Mucosa of rectum (tissue), 2 donors: ENCODE results near the gene RPL29.

Experiments used
- H3K27ac ChIP-seq, 2 donors: one replicate each; pipeline ENCODE4 v1.7.0; 2013; ENCODE audit warnings: inconsistent platforms in 2 of 2, low read depth in 2 of 2, low read length in 2 of 2
- H3K27me3 ChIP-seq, 2 donors: one replicate each; pipeline ENCODE4 v1.7.0; 2013; ENCODE audit warnings: low read length in 2 of 2; ENCODE audit not compliant: control insufficient read depth in 2 of 2, insufficient read depth in 2 of 2
- H3K36me3 ChIP-seq, 2 donors: one replicate each; pipeline ENCODE4 v1.7.0; 2013; ENCODE audit warnings: low read length in 2 of 2; ENCODE audit not compliant: control insufficient read depth in 2 of 2, insufficient read depth in 2 of 2
- H3K4me1 ChIP-seq, 2 donors: one replicate each; pipeline ENCODE4 v1.7.0; 2013; ENCODE audit warnings: low read length in 2 of 2, mild to moderate bottlenecking in 1 of 2; ENCODE audit not compliant: control insufficient read depth in 2 of 2, insufficient read depth in 2 of 2
- H3K4me3 ChIP-seq, 2 donors: one replicate each; pipeline ENCODE4 v1.7.0; 2013; ENCODE audit warnings: low read length in 2 of 2
- H3K9ac ChIP-seq, 2 donors: one replicate each; pipeline ENCODE4 v1.7.0; 2013; ENCODE audit warnings: low read length in 2 of 2, low read depth in 1 of 2, mild to moderate bottlenecking in 1 of 2
- H3K9me3 ChIP-seq, 2 donors: one replicate each; pipeline ENCODE4 v1.7.0; 2013; ENCODE audit warnings: low read length in 2 of 2; ENCODE audit not compliant: control insufficient read depth in 2 of 2
- donor health status: healthy.
- donor health status: Normal muscosa, but diverticular disease.

The RPL29 gene

DNA sequence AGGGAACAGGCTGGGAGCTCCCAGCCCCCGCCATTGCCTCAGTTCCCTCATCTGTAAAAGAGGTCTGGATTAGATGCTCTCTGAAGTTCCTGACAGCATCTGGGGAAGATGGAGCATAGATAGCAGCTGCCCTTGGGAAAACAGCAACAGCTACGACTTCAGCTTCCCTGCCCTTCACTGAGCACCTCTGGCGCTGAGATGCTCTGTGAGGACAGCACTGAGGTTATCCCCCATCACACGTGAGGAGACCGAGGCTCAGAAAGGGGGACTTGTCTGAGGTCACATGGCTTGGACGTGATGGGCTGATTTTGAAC lies 11.1 kb upstream of the RPL29 start:
- peaks cover 0 to 3% of the 10 kb centered on the region in 2 donors for H3K4me1 ChIP-seq
- H3K4me3 ChIP-seq: no peak overlapping the region
- H3K36me3 ChIP-seq: no peaks in the 10 kb centered on the region
- no peak overlapping the region for H3K9ac ChIP-seq
- H3K27ac ChIP-seq: no peak overlapping the region
- H3K27me3 ChIP-seq: no peaks in the 10 kb centered on the region
- H3K9me3 ChIP-seq: no peaks in the 10 kb centered on the region

DNA sequence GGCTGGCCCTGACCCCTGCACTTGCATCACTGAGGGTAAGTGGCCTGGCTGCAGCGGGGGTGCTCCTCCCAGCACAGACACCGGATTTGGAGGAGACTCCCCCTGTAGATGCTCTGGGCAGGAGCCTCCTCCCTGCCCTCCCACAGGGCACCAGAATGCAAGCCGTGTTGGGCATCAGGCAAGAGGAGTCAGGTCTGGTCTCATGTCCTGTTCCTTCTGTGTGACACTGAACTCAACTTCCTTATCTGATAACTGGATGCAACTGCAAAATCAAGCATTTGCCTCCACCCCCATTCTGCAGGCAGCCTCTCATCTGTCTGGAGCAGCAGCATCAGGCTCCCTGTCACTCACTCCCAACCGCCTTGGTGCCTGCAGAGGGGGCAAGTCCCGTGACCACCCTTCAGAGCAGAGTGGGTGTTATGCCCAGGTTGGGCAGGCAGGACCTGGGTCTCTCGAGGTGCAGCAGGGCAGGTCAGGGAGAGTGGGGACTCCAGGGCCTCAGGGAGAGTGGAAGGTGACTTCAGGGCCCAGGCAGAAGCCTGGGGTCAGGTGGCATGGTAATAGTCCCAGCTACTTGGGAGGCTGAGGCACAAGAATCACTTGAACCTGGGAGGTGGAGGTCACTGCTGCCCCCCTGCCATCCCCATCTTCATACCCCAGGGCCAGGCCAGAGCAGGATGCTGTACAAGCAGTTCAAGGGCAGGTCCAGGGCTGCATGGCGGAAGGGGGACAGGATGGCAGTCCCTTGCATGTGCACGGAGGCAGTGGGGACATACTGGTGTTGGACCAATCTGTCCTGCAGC lies 10.5 kb upstream of the RPL29 start:
- Histone ChIP-seq H3K9ac (no peak overlapping the region), H3K4me1 (peaks cover 2 to 7% of the 10 kb centered on the region in 2 donors), H3K9me3 (no peaks in the 10 kb centered on the region), H3K36me3 (no peaks in the 10 kb centered on the region), H3K27me3 (no peaks in the 10 kb centered on the region), H3K27ac (no peak overlapping the region), H3K4me3 (no peak overlapping the region)

DNA sequence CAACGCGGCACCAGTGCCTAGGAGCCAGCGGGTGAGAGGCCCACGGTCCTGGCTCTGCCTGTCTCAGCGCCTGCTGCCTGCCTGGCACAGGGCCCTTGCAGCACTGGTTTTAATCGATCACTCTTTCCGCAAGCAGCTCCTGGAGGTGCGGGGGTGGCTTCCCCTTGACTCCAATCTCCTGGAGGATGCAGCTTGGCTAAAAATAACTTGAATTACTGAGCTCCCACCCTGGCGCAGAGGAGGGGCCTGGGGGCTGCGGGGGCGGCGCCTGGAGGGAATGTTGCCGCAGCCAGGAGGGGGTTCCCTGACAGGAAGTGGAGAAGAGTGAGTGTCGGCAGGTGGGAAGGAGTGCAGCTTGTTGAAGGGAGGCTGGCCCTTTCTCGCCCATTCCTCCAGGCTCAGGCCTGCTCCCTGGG lies 9.9 kb upstream of the RPL29 start:
- no peak overlapping the region for H3K27ac ChIP-seq
- H3K4me1 ChIP-seq: peaks cover 2 to 7% of the 10 kb centered on the region in 2 donors
- no peak overlapping the region for H3K4me3 ChIP-seq
- H3K36me3 ChIP-seq: no peaks in the 10 kb centered on the region
- H3K9me3 ChIP-seq: no peaks in the 10 kb centered on the region
- H3K27me3 ChIP-seq: no peaks in the 10 kb centered on the region
- H3K9ac ChIP-seq: no peak overlapping the region

DNA sequence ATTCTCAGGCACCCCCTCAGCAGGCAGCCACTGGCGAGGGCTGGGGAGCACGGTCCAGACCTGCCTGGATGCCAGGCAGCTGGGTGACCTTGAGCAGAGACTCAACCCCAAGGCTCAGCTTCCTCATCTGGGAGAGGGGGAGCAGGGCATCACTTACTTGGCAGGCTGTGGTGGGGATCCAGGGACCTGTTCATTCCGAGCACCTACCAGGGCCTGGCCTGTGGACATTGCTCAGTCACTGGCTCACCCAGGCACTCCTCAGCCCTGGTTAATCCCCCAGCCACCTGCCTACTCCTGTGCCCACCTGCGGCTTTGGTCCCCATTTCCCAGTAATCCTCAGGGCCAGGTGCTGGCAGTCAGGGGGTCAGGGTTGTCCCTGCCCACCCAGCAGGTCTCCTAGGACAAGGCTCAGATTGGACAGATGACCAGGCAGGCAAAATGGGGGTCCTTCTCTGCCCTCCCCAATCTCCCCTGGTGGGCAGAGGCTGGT lies 9.3 kb upstream of the RPL29 start:
- Histone ChIP-seq H3K9ac (no peak overlapping the region), H3K4me1 (peaks cover 2 to 7% of the 10 kb centered on the region in 2 donors), H3K27me3 (no peaks in the 10 kb centered on the region), H3K36me3 (no peaks in the 10 kb centered on the region), H3K27ac (no peak overlapping the region), H3K4me3 (no peak overlapping the region), H3K9me3 (no peaks in the 10 kb centered on the region)

DNA sequence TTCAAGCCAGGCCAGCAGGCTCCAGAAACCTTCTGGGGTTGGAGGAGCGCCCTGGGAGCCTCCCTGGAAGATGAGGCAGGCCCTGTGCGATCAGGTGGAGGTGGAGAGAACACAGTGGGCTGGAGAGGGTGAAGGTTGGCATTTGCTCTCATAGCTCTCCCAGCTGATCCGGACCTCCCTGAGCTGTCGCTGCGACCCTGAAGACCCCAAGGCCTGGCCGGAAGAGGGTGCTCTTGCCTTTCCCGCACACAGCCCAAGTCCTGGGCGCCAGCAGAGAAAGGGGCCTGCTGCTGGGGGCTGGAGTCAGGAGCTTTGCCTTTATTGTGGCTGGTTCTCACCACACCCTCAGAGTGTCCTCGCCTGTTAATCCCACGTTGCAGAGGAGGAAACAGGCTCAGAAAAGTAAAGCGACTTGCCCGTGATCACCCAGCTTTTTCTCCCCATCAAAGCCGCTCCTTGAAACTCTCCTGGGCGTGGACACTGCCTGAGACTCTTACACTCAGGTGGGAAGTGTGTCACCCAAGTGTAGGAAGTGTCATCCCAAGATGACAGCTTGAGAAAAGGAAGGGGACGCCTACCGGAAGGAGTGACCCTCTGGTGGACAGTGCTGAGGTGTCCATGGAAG lies 8.6 kb upstream of the RPL29 start:
- H3K4me3 ChIP-seq: no peak overlapping the region
- no peak overlapping the region for H3K9ac ChIP-seq
- no peak overlapping the region for H3K27ac ChIP-seq
- H3K4me1 ChIP-seq: peaks cover 2 to 7% of the 10 kb centered on the region in 2 donors
- no peaks in the 10 kb centered on the region for H3K27me3 ChIP-seq
- no peaks in the 10 kb centered on the region for H3K36me3 ChIP-seq
- no peaks in the 10 kb centered on the region for H3K9me3 ChIP-seq

DNA sequence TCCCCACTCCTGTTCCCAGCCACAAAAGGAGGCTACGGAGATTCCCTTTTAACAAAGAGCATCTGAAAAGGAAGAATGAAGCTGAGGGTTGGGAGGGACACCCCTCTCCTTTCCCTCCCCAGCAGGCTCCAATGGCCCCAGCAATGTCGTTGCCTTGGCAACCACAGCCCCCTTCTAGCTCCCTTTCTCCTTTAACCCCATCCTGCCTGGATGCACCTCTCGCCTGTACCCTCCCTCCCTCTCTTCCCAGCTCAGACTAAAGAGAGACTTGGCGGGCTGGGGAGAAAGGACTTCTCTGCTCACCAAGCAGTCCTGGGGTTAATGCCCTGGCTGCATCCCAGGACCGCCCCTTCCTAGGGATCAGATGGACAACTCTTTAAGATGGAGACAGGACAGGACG lies 7.1 kb upstream of the RPL29 start:
- H3K27ac ChIP-seq: no peak overlapping the region
- no peaks in the 10 kb centered on the region for H3K27me3 ChIP-seq
- peaks cover 2 to 7% of the 10 kb centered on the region in 2 donors for H3K4me1 ChIP-seq
- H3K9ac ChIP-seq: no peak overlapping the region
- no peaks in the 10 kb centered on the region for H3K36me3 ChIP-seq
- H3K4me3 ChIP-seq: no peak overlapping the region
- H3K9me3 ChIP-seq: no peaks in the 10 kb centered on the region

DNA sequence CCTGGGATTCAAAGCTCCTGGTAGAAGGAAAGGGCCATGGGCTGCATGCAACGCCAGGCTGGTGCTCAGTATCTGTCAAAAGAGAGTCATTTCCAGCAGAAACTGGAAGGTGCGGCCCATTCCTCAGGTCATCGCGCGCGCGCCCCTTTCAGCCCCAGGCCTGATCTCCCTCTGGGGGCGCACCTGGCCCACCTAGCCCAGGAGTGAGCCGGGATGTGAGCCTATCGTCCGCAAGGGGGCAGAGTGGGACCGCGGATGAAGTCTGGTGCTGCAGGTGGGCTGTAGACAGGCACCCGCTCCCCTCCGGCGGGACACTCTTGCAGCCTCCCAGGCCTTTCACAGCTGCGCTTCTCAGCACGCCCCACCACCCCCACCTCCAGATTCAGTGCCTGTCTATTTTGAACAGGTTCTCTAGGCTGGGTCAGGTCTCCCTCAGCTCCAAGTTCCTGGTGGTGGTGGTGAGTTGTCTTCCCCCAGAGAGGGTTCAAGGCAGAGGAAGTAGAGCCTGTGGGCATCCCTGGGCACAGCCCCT lies 5.8 kb upstream of the RPL29 start:
- H3K36me3 ChIP-seq: no peaks in the 10 kb centered on the region
- H3K27ac ChIP-seq: no peak overlapping the region
- peaks cover 2 to 7% of the 10 kb centered on the region in 2 donors for H3K4me1 ChIP-seq
- no peaks in the 10 kb centered on the region for H3K9me3 ChIP-seq
- no peak overlapping the region for H3K4me3 ChIP-seq
- no peak overlapping the region for H3K9ac ChIP-seq
- H3K27me3 ChIP-seq: no peaks in the 10 kb centered on the region

DNA sequence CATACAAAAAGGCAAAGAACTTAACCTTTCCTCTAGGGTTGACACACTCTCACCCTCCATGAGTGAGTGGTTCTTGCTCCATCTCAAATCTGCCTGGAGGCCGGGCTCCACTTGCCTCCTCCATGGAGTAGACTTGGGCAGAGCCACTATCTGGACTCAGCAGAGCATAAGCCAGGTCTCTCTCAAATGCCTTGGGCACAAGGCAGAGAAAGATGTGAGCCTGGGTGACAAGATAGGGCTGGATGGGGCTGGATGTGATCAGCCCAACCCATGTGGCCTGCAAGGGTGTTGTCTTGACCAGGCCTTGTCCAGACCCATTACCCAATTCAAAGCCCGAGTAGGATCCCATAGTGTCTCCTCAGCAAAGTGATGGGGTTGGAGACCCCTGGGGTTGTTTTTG lies 4.2 kb upstream of the RPL29 start:
- Histone ChIP-seq H3K4me1 (peaks cover 6 to 8% of the 10 kb centered on the region in 2 donors), H3K27me3 (no peaks in the 10 kb centered on the region), H3K4me3 (no peak overlapping the region), H3K36me3 (peaks cover 0 to under 1% of the 10 kb centered on the region in 2 donors), H3K9ac (no peak overlapping the region), H3K27ac (no peak overlapping the region), H3K9me3 (no peaks in the 10 kb centered on the region)

DNA sequence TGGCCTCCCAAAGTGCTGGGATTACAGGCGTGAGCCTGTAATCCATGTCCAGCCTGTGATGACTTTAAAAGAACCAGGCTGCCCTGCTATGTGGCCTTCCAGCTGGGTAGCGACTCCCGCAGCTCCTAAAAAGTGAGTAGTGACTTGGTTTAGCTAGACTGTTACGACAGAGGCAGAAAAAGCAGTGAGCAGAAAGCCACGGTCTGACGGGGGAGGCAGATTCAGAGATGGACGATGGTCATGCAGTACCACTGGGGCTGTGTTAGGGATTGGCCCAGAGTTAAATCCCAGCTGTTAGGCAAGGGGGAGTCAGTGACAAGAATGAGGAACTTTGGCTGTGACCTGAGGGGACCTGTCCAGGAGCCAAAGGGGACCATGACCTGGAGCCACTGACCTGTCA lies 3.1 kb upstream of the RPL29 start:
- no peak overlapping the region for H3K27ac ChIP-seq

DNA sequence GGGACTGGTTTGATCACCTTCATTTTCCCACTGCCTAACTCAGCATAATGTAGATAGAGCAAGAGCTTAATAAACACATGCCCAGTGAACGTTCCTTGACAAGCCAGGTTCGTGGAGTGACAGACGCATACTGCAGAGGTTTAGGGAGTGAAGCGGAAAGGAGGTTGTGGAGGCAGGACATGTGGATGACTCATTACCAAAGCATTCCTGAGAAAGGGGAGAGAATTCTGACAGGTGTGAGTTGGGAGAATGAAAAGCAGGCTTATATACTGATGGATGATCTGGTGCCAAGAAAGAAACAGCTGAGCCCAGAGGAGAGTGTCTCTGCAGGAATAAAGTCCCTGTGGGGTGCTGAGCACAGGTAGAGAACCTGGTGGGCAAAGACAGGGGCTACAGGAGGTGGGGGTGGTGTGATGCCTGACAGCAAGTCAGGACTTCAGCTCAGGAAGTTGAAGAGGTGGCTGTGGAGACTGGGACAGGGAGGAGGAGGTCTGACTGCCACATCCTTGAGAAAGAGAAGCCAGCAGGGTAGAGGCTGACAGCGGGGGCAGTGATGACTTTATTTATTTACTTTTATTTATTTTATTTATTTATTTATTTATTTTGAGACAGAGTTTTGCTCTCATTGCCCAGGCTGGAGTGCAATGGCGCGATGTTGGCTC lies 2.4 kb upstream of the RPL29 start:
- peaks cover 11 to 14% of the 10 kb centered on the region in 2 donors for H3K36me3 ChIP-seq
- no peaks in the 10 kb centered on the region for H3K9me3 ChIP-seq
- H3K9ac ChIP-seq: no peak overlapping the region
- no peaks in the 10 kb centered on the region for H3K27me3 ChIP-seq
- peaks cover 13% of the 10 kb centered on the region in 2 donors for H3K4me1 ChIP-seq
- H3K4me3 ChIP-seq: no peak overlapping the region
- H3K27ac ChIP-seq: no peak overlapping the region

More for the DNA sequence above, 3.1 kb upstream of the RPL29 start:
- Histone ChIP-seq H3K9ac (no peak overlapping the region), H3K4me1 (peaks cover 13% of the 10 kb centered on the region in 2 donors), H3K36me3 (peaks cover 9 to 11% of the 10 kb centered on the region in 2 donors), H3K4me3 (no peak overlapping the region), H3K9me3 (no peaks in the 10 kb centered on the region), H3K27me3 (no peaks in the 10 kb centered on the region)
